ENCODE results near the gene PTRH2.
A peak's percentile ranks its signal among the peaks of the same experiment; 100 is the strongest.

PTRH2 gene

DNA sequence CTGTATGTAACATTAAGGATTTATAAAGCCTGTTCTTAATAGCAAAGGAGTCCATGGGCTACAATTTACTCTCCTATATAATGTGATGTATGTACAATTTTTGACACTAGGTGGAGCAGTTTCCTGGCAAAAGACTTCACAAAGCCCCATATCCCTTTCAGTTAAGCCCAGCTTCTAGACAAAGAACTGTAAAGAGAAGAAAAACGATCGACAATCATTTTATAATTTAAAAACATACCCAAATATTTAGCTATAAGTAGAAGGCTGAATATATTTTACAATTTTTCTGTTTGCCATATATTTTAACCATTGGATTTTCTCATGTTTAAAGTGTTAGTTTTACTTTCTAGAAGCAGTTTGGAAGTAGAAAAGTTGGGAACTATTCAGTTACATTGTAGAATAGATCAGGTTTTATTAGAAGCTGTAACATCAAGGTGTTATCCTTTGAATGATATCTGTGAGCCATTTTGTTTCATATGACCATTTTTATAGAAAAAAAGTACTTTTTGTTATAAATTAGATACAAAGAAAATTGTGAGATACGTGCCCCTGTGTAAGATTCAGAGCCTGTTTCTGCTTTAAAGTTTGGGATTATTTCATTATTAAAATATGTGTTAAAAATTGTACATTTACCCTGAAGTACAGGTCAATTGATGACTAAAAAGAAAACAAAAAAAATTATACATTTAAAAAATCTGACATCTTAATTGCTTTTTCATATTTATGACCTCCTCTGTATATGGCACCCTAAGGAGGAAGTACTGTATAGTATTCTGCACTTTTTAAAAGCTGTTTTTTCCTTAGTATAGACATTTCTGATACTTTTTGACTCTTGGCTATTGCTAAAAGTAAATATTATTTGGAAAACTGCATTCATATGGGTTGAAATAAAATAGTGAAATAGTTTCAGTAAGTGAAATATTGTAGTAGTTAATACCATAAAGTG is 46.6 kb upstream of the PTRH2 start:
- peak overlapping the region; percentile 47 for H3K4me2 ChIP-seq
- peaks cover 28% of the 10 kb centered on the region for H3K4me1 ChIP-seq (ENCODE audit: low read depth, poor library complexity, severe bottlenecking)
- H3K9ac ChIP-seq: no peak overlapping the region
- H3K27ac ChIP-seq: peak overlapping the region; percentile 4
- no peaks in the 10 kb centered on the region for H4K20me1 ChIP-seq (ENCODE audit: insufficient read depth)
- TF ChIP-seq, protein P1, sequence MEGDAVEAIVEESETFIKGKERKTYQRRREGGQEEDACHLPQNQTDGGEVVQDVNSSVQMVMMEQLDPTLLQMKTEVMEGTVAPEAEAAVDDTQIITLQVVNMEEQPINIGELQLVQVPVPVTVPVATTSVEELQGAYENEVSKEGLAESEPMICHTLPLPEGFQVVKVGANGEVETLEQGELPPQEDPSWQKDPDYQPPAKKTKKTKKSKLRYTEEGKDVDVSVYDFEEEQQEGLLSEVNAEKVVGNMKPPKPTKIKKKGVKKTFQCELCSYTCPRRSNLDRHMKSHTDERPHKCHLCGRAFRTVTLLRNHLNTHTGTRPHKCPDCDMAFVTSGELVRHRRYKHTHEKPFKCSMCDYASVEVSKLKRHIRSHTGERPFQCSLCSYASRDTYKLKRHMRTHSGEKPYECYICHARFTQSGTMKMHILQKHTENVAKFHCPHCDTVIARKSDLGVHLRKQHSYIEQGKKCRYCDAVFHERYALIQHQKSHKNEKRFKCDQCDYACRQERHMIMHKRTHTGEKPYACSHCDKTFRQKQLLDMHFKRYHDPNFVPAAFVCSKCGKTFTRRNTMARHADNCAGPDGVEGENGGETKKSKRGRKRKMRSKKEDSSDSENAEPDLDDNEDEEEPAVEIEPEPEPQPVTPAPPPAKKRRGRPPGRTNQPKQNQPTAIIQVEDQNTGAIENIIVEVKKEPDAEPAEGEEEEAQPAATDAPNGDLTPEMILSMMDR (conservative IDR thresholded peaks at IDR 0.05; ENCODE audit: low read depth, low read length): peak; percentile 92
- H3K79me2 ChIP-seq (ENCODE audit: insufficient read depth, low read depth): no peaks in the 10 kb centered on the region
- no peak overlapping the region for H2AFZ ChIP-seq (ENCODE audit: low read depth)
- H3K4me3 ChIP-seq (IDR thresholded peaks at IDR 0.05; ENCODE audit: insufficient read depth, low read depth, low read length): no peak overlapping the region
- no peaks in the 10 kb centered on the region for H3K36me3 ChIP-seq (ENCODE audit: insufficient read depth)
- no peaks in the 10 kb centered on the region for H3K27me3 ChIP-seq (ENCODE audit: insufficient read depth, low read depth)

DNA sequence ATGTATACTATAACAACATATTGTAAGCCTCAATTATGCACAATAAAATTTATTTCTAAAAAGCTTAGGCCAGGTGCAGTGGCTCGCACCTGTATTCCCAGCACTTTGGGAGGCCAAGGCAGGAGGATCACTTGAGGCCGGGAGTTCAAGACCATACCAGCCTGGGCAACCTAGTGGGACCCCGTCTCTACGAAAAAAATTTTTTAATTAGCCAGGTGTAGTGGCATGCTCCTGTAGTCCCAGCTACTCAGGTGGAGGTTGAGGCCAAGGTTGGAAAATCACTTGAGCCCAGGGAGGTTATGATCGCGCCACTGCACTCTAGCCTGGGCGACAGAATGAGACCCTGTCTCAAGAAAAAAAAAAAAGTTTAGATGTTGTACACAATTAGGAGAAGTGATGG is 45.7 kb upstream of the PTRH2 start:
- no peak overlapping the region for H3K4me3 ChIP-seq (IDR thresholded peaks at IDR 0.05; ENCODE audit: insufficient read depth, low read depth, low read length)
- peaks cover 28% of the 10 kb centered on the region for H3K4me1 ChIP-seq (ENCODE audit: low read depth, poor library complexity, severe bottlenecking)
- H3K27ac ChIP-seq: no peak overlapping the region
- H3K79me2 ChIP-seq (ENCODE audit: insufficient read depth, low read depth): no peaks in the 10 kb centered on the region
- H2AFZ ChIP-seq (ENCODE audit: low read depth): no peak overlapping the region
- no peak overlapping the region for H3K9ac ChIP-seq
- H3K4me2 ChIP-seq: no peak overlapping the region
- TF ChIP-seq, protein P1 (conservative IDR thresholded peaks at IDR 0.05; ENCODE audit: low read depth, low read length): no peak
- no peaks in the 10 kb centered on the region for H4K20me1 ChIP-seq (ENCODE audit: insufficient read depth)
- no peaks in the 10 kb centered on the region for H3K27me3 ChIP-seq (ENCODE audit: insufficient read depth, low read depth)
- H3K36me3 ChIP-seq (ENCODE audit: insufficient read depth): no peaks in the 10 kb centered on the region

DNA sequence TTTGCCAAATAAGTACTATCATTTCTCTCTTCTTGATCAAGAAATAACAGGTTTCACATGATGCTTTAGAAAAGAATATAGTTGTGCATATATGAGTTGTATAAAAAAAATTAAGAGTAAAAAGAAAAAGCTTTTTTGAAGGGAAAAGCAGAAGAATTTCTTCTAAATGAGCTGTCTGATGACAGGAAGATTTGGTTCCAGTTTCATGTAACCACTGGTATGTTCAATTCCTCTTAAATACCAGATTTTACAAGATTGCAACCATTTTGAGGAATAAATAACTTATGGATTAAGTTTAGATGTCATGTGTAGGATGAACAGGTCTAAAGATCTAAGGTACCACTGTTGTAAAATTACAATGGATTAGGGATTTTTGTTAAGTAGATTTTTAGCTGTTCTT is 45.2 kb upstream of the PTRH2 start:
- Histone ChIP-seq H4K20me1 (ENCODE audit: insufficient read depth) (no peaks in the 10 kb centered on the region), H3K79me2 (ENCODE audit: insufficient read depth, low read depth) (no peaks in the 10 kb centered on the region), H3K36me3 (ENCODE audit: insufficient read depth) (no peaks in the 10 kb centered on the region), H2AFZ (ENCODE audit: low read depth) (no peak overlapping the region), H3K9ac (no peak overlapping the region), H3K27me3 (ENCODE audit: insufficient read depth, low read depth) (no peaks in the 10 kb centered on the region), H3K4me2 (no peak overlapping the region), H3K4me1 (ENCODE audit: low read depth, poor library complexity, severe bottlenecking) (peaks cover 28% of the 10 kb centered on the region), H3K4me3 (IDR thresholded peaks at IDR 0.05; ENCODE audit: insufficient read depth, low read depth, low read length) (no peak overlapping the region), H3K27ac (no peak overlapping the region)
- TF ChIP-seq, protein P1 (conservative IDR thresholded peaks at IDR 0.05; ENCODE audit: low read depth, low read length): no peak

DNA sequence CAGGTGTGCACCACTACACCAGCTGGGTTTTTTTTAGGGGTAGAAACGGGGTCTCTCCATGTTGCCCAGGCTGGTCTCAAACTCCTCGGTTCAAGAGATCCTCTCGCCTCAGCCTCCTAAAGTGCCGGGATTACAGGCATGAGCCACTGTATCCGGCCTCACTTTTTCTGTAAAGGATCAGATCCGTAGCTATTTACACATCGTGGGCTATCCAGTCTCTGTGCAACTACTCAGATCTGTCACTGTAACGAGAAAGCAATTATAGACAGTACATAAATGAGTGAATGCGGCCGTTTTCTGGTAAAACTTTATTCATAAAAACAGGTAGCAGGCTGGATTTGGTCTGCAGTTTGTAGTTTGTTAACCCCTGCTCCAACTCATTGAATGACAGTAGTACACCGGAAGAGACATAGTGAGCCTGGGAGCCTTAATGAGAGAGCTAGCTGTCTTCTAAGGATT is 44.8 kb upstream of the PTRH2 start:
- no peak overlapping the region for H2AFZ ChIP-seq (ENCODE audit: low read depth)
- no peak overlapping the region for H3K4me2 ChIP-seq
- no peak overlapping the region for H3K4me3 ChIP-seq (IDR thresholded peaks at IDR 0.05; ENCODE audit: insufficient read depth, low read depth, low read length)
- H3K79me2 ChIP-seq (ENCODE audit: insufficient read depth, low read depth): no peaks in the 10 kb centered on the region
- H4K20me1 ChIP-seq (ENCODE audit: insufficient read depth): no peaks in the 10 kb centered on the region
- TF ChIP-seq, protein P1 (conservative IDR thresholded peaks at IDR 0.05; ENCODE audit: low read depth, low read length): no peak
- H3K27me3 ChIP-seq (ENCODE audit: insufficient read depth, low read depth): no peaks in the 10 kb centered on the region
- H3K36me3 ChIP-seq (ENCODE audit: insufficient read depth): no peaks in the 10 kb centered on the region
- no peak overlapping the region for H3K9ac ChIP-seq
- no peak overlapping the region for H3K27ac ChIP-seq
- H3K4me1 ChIP-seq (ENCODE audit: low read depth, poor library complexity, severe bottlenecking): peaks cover 28% of the 10 kb centered on the region

Measured in KMS-11 (cell line).